ENCODE results near the gene DNASE1L1. TPM values are rescaled to one million over a fixed set of nuclear protein-coding genes. Genes with fewer than 3 reads are reported as not detected.

Gene DNASE1L1
- total RNA-seq, 1 experiment from 2014 or later = 8.8 TPM

- Histone ChIP-seq H3K36me3 (ENCODE audit: control insufficient read depth, insufficient read depth, low read length) (no peaks in the 10 kb centered on the region), H3K4me3 (ENCODE audit: low read depth, low read length) (peak within 1 kb of the TSS; percentile 72), H3K9me3 (no peaks in the 10 kb centered on the region), H3K27me3 (replicated peaks; ENCODE audit: control insufficient read depth, insufficient read depth, low read length) (no peaks in the 10 kb centered on the region), H3K4me1 (no peaks in the 10 kb centered on the region)
- Mint-ChIP-seq H3K27me3 (ENCODE audit: insufficient read depth, unreplicated experiment) (no peaks in the 10 kb centered on the region), H3K27ac (ENCODE audit: unreplicated experiment) (peak within 1 kb of the TSS; percentile 39), H3K36me3 (ENCODE audit: insufficient read depth, unreplicated experiment) (peaks cover 8% of the 10 kb centered on the region), H3K4me1 (ENCODE audit: low read depth, unreplicated experiment) (no peaks in the 10 kb centered on the region), H3K4me3 (ENCODE audit: unreplicated experiment) (peak within 1 kb of the TSS; percentile 77), H3K9me3 (ENCODE audit: unreplicated experiment) (no peaks in the 10 kb centered on the region)
- DNase-seq = peak; percentile 56 to 60
- POLR2A ChIA-PET = no interaction called here
- CTCF ChIA-PET = no interaction called here
- no TSS peak for BruUV-seq (replicated peaks)
- no peak for TF ChIP-seq CTCF (IDR thresholded peaks at IDR 0.05; ENCODE audit: insufficient read depth in 1 of 2, low read depth in 1 of 2, low read length in 1 of 2, severe bottlenecking in 1 of 2, unreplicated experiment in 1 of 2)
- intact Hi-C loops (cut with micrococcal nuclease; ENCODE audit: unreplicated experiment) = no loop called here
Measured at GRCh38 chrX:154436983-154437752, 28.1 kb upstream of the DNASE1L1 start, which contains the start of gene GDI1. TSS of gene GDI1 (plus strand) at chrX:154437154. CDS start at chrX:154437255, 101 bp downstream.

- BruUV-seq (replicated peaks) = no TSS peak
- Mint-ChIP-seq H3K9me3 (ENCODE audit: unreplicated experiment) (no peaks in the 10 kb centered on the region), H3K4me3 (ENCODE audit: unreplicated experiment) (peak overlapping the region; percentile 77), H3K36me3 (ENCODE audit: insufficient read depth, unreplicated experiment) (peaks cover 8% of the 10 kb centered on the region), H3K27me3 (ENCODE audit: insufficient read depth, unreplicated experiment) (no peaks in the 10 kb centered on the region), H3K27ac (ENCODE audit: unreplicated experiment) (no peak overlapping the region), H3K4me1 (ENCODE audit: low read depth, unreplicated experiment) (no peaks in the 10 kb centered on the region)
- H3K27me3 ChIP-seq (replicated peaks; ENCODE audit: control insufficient read depth, insufficient read depth, low read length) = no peaks in the 10 kb centered on the region
- no peaks in the 10 kb centered on the region for H3K36me3 ChIP-seq (ENCODE audit: control insufficient read depth, insufficient read depth, low read length)
- no peak for DNase-seq
- no peaks in the 10 kb centered on the region for H3K4me1 ChIP-seq
- no peaks in the 10 kb centered on the region for H3K9me3 ChIP-seq
- CTCF ChIA-PET = no interaction called here
- intact Hi-C loops (cut with micrococcal nuclease; ENCODE audit: unreplicated experiment) = no loop called here
- peak overlapping the region; percentile 72 for H3K4me3 ChIP-seq (ENCODE audit: low read depth, low read length)
- TF ChIP-seq CTCF (IDR thresholded peaks at IDR 0.05; ENCODE audit: insufficient read depth in 1 of 2, low read depth in 1 of 2, low read length in 1 of 2, severe bottlenecking in 1 of 2, unreplicated experiment in 1 of 2) = no peak
- POLR2A ChIA-PET = no interaction called here
Measured at GRCh38 chrX:154436374-154436982, 27.4 kb upstream of the DNASE1L1 start.

GRCh38 chrX:154435171-154435733, 26.2 kb upstream of the DNASE1L1 start:
- H3K36me3 ChIP-seq (ENCODE audit: control insufficient read depth, insufficient read depth, low read length) = no peaks in the 10 kb centered on the region
- H3K4me3 Mint-ChIP-seq (ENCODE audit: unreplicated experiment) = no peak overlapping the region
- intact Hi-C loops (cut with micrococcal nuclease; ENCODE audit: unreplicated experiment) = no loop called here
- H3K4me1 Mint-ChIP-seq (ENCODE audit: low read depth, unreplicated experiment) = peaks cover 7% of the 10 kb centered on the region
- no peaks in the 10 kb centered on the region for H3K9me3 ChIP-seq
- no TSS peak for BruUV-seq (replicated peaks)
- POLR2A ChIA-PET = interaction anchor here (0.5 kb wide), 1 partner anchor 39 kb away, joined by 3 read pairs; no protein-coding TSS in a partner anchor
- H3K4me1 ChIP-seq = 0 out of 2 replicates have a peak, but pooled peaks cover 6% of the 10 kb centered on the region
- CTCF ChIA-PET = no interaction called here
- no peak overlapping the region for H3K27ac Mint-ChIP-seq (ENCODE audit: unreplicated experiment)
- H3K36me3 Mint-ChIP-seq (ENCODE audit: insufficient read depth, unreplicated experiment) = peaks cover 2% of the 10 kb centered on the region
- TF ChIP-seq CTCF (IDR thresholded peaks at IDR 0.05; ENCODE audit: insufficient read depth in 1 of 2, low read depth in 1 of 2, low read length in 1 of 2, severe bottlenecking in 1 of 2, unreplicated experiment in 1 of 2) = no peak
- H3K9me3 Mint-ChIP-seq (ENCODE audit: unreplicated experiment) = no peaks in the 10 kb centered on the region
- no peak for DNase-seq
- H3K27me3 ChIP-seq (replicated peaks; ENCODE audit: control insufficient read depth, insufficient read depth, low read length) = no peaks in the 10 kb centered on the region
- H3K4me3 ChIP-seq (ENCODE audit: low read depth, low read length) = no peak overlapping the region
- no peaks in the 10 kb centered on the region for H3K27me3 Mint-ChIP-seq (ENCODE audit: insufficient read depth, unreplicated experiment)

Data from Caco-2 (cell line).